HG02759 (cell line): ENCODE results near the gene ESYT2.

ENCODE experiments used
- ATAC-seq: cut with Tn5 transposase; IDR thresholded peaks from one replicate; pipeline ENCODE4 v1.9.1; 2021; ENCODE audit warnings: mild to moderate bottlenecking, moderate library complexity; ENCODE audit not compliant: unreplicated experiment

The ESYT2 gene

GRCh38 chr7:158747408-158747807, 81.9 kb downstream of the ESYT2 start:
- no peak for ATAC-seq

DNA sequence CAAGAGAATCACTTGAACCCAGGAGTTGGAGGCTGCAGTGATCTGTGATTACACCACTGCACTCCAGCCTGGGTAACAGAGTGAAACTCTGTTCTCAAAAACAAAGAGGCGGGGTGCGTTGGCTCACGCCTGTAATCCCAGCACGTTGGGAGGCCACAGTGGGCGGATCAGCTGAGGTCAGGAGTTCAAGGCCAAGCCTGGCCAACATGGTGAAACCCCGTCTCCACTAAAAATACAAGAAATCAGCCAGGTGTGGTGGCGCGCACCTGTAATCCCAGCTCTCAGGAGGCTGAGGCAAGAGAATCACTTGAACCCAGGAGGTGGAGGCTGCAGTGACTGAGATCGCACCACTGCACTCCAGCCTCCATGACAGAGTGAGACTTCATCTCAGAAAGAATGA, 82.4 kb downstream of the ESYT2 start:
- ATAC-seq = no peak

DNA sequence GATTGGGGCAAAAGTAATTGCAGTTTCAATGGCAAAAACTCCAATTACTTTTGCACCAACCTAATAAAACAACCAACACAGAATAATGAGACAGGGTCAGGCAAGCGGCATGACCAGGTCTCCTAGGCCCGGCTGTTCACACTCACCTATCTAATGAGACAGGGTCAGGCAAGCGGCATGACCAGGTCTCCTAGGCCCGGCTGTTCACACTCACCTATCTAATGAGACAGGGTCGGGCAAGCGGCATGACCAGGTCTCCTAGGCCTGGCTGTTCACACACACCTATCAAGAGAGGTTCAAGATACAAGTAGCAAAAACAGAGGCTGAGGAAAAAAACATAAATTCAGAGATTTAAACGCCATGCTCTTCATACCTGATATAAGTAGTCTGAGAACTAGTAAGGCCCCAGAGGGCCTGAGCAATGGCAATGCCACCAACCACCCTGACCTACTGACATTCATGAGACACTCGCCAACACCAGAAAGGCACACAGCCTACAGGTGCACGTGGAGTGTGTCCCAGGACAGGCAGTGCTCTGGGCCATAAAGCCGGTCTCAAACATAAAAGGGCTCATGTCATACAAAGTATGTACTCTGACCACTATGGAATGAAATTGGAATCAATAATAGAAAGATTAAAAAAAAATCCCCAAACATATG, 84.1 kb downstream of the ESYT2 start:
- ATAC-seq = no peak

- ATAC-seq = no peak
These were observed 85.2 kb downstream of the ESYT2 start for GRCh38 chr7:158744070-158744469.

GRCh38 chr7:158743219-158743618, 86.1 kb downstream of the ESYT2 start:
- ATAC-seq = no peak

- no peak for ATAC-seq
These were observed 87.1 kb downstream of the ESYT2 start for GRCh38 chr7:158742065-158742821.

DNA sequence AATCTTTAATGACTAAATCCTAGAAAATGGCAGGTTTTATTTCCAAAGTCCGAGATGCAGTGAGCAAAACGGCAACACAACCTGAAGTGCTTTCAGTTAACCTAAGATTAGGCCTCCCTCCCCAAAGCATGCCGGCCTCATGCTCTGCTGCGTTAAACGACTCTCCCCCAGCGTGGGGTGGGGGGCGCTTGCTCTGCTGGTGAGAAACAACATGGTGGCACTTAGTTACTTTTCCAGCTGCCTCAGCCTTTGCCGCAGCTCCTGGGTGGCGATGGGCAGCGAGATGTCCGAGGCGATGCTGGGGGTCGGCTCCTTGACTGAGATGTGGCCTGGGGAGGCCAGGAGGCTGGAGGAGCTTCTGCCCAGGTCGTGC, 88.0 kb downstream of the ESYT2 start:
- no peak for ATAC-seq

DNA sequence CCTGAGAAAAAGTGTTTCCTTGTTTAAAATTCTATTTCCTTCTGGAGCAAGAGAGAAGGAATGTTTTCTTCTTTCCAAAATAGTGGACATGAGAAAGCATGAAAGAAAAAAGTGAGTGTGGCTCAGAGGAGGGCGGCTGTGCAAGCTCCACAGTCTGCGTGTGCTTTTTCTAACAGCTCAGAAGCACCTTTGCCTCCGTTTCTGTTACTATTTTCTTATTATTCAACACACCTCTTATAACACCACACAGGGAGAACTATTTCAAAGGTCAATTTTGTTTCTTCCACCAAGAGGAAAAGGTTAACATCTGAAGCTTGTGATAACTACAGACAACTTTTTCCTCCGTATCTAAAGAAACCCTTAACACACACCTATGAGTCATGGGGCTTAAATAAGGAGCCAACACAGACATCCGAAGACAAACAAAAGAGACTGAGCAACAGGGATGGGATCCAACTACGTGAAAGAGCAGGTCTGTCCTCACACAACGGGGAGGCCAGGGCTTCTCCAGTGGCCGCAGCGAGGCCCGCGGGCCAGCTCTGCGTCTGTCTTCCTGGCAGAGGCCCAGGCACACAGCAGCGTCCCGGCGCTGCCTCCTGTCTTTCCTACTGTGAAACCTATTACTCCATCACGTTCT, 88.5 kb downstream of the ESYT2 start:
- no peak for ATAC-seq

- ATAC-seq = no peak
These were observed 89.2 kb downstream of the ESYT2 start for GRCh38 chr7:158740013-158740656.

DNA sequence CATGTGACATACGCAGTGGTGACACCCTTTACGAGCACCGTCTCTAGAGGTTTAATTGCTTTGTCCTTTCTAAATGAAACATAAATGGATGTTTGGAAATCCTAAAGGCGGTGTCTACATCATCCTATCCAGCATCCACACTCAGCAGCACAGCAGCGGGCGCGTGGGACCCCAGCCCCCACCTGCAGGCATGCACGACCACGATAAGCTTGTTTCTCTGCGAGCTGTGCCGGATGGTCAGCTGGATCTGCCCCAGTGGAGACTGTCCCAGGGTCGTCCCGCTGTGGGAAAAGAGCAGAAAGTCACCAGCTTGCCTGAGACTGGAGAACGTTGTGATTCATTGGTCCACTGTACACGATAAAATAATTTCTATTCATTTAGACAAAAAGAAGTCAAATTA, 90.5 kb downstream of the ESYT2 start:
- no peak for ATAC-seq

DNA sequence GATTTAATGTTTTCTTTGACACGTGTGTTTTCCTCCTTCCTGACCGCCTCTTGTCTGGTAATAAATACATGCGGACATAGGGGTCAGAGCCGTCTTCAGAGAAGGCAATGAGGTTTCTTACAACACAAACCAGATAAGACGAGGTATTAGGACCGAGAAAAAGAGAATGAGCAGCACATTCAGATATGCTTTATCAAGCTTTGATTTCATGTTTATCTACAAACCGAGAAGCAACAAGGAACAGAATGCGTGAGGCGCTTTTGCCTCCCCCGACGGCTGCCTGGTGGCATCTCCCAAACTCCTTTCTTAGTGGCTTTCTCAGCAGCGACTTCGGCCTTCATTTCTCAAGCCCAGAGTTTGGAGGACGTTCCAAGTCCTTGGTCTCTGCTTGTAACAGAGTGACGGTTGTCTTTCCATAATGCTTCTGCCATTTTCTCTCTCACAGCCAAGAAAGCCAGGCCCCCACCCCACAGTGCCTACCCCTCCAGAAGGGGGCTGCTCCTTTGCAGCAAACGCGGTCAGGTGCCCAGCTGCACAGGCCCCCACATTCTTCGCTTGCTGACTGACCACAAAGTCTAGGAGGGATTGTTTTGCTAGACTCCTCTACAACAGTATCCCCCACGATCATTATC, 92.1 kb downstream of the ESYT2 start:
- ATAC-seq = no peak

- ATAC-seq = no peak
These were observed 93.4 kb downstream of the ESYT2 start for GRCh38 chr7:158735935-158736334.

GRCh38 chr7:158734861-158735260, 94.4 kb downstream of the ESYT2 start:
- ATAC-seq = no peak

GRCh38 chr7:158733775-158734494, 95.4 kb downstream of the ESYT2 start:
- ATAC-seq = no peak

DNA sequence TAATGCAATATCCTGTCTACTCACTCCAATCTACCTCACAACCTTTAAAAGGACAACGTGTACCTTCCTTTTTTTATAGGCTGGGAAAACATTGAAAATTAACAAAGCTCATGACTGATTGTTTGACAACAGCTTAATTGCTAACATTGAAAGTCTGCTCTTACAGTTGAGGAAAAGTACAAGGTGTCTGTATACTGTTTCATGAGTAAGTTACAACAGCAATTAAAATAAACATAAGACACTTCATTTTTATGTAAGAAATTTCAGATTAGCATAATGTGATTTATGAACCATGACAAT, 96.1 kb downstream of the ESYT2 start:
- no peak for ATAC-seq

GRCh38 chr7:158732494-158733219, 96.7 kb downstream of the ESYT2 start:
- no peak for ATAC-seq

GRCh38 chr7:158731761-158732160, 97.5 kb downstream of the ESYT2 start:
- ATAC-seq = no peak

GRCh38 chr7:158730383-158731346, 98.6 kb downstream of the ESYT2 start:
- no peak for ATAC-seq
